Measurements from ENCODE around the gene KRTAP10-3.
"Not testable (repeated sequence)": the region's sequence is repeated elsewhere in the genome, so short reads cannot be mapped to it uniquely, and the experiment has no call there.

DNA sequence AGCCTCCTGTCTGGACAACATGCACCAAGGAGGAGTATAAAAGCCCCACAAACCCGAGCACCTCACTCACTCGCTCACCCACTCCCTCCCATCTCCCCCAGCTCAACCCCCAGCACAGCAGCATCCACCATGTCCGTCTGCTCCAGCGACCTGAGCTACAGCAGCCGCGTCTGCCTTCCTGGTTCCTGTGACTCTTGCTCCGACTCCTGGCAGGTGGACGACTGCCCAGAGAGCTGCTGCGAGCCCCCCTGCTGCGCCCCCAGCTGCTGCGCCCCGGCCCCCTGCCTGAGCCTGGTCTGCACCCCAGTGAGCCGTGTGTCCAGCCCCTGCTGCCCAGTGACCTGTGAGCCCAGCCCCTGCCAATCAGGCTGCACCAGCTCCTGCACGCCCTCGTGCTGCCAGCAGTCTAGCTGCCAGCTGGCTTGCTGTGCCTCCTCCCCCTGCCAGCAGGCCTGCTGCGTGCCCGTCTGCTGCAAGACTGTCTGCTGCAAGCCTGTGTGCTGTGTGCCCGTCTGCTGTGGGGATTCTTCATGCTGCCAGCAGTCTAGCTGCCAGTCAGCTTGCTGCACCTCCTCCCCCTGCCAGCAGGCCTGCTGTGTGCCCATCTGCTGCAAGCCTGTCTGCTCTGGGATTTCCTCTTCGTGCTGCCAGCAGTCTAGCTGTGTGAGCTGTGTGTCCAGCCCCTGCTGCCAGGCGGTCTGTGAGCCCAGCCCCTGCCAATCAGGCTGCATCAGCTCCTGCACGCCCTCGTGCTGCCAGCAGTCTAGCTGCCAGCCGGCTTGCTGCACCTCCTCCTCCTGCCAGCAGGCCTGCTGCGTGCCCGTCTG, 15.2 kb upstream of the KRTAP10-3 start, which contains the start of gene KRTAP10-4:
- TF ChIP-seq, protein P1, sequence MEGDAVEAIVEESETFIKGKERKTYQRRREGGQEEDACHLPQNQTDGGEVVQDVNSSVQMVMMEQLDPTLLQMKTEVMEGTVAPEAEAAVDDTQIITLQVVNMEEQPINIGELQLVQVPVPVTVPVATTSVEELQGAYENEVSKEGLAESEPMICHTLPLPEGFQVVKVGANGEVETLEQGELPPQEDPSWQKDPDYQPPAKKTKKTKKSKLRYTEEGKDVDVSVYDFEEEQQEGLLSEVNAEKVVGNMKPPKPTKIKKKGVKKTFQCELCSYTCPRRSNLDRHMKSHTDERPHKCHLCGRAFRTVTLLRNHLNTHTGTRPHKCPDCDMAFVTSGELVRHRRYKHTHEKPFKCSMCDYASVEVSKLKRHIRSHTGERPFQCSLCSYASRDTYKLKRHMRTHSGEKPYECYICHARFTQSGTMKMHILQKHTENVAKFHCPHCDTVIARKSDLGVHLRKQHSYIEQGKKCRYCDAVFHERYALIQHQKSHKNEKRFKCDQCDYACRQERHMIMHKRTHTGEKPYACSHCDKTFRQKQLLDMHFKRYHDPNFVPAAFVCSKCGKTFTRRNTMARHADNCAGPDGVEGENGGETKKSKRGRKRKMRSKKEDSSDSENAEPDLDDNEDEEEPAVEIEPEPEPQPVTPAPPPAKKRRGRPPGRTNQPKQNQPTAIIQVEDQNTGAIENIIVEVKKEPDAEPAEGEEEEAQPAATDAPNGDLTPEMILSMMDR (optimal IDR thresholded peaks at IDR 0.05 in 1 of 3, IDR thresholded peaks at IDR 0.05 in 1 of 3, conservative IDR thresholded peaks at IDR 0.05 in 1 of 3; ENCODE audit: extremely low read depth in 1 of 3, insufficient read depth in 2 of 3, low read length in 3 of 3): not testable (repeated sequence)
- not testable (repeated sequence) for TF ChIP-seq EZH2 (IDR thresholded peaks at IDR 0.05; ENCODE audit: low read length)

All from keratinocyte (primary cell).